Choroid plexus epithelial cell (primary cell): Measurements from ENCODE around the gene C16orf92.

Experiments used
- DNase-seq: peaks from one replicate; pipeline ENCODE4 v3.0.0-alpha.2; 2010; ENCODE audit warnings: low read depth
- H3K4me3 ChIP-seq: 2 replicates; pipeline ENCODE4 v1.5.1; 2011; ENCODE audit warnings: low read depth, mild to moderate bottlenecking, control low read depth, low read length, moderate library complexity
- CTCF ChIP-seq: conservative IDR thresholded peaks from 2 replicates; pipeline ENCODE4 v1.5.1; 2011; ENCODE audit warnings: low read depth, mild to moderate bottlenecking, control low read depth, inconsistent platforms, low read length, moderate library complexity

C16orf92 gene

GRCh38 chr16:29985271-29985811 lies 37.7 kb upstream of the C16orf92 start:
- H3K4me3 ChIP-seq: no peak overlapping the region
- no peak for TF ChIP-seq CTCF
- no peak for DNase-seq

GRCh38 chr16:29986231-29986630 lies 36.8 kb upstream of the C16orf92 start:
- H3K4me3 ChIP-seq: no peak overlapping the region
- TF ChIP-seq CTCF: no peak
- no peak for DNase-seq

- TF ChIP-seq CTCF: no peak
- no peak overlapping the region for H3K4me3 ChIP-seq
- no peak for DNase-seq
Observed at GRCh38 chr16:29986931-29987330, 36.1 kb upstream of the C16orf92 start.

- H3K4me3 ChIP-seq: no peak overlapping the region
- DNase-seq: no peak
- no peak for TF ChIP-seq CTCF
Observed at GRCh38 chr16:29987371-29988085, 35.5 kb upstream of the C16orf92 start.

- no peak overlapping the region for H3K4me3 ChIP-seq
- TF ChIP-seq CTCF: no peak
- no peak for DNase-seq
Observed at GRCh38 chr16:29988346-29989075, 34.5 kb upstream of the C16orf92 start.

GRCh38 chr16:29989111-29989858 lies 33.7 kb upstream of the C16orf92 start:
- H3K4me3 ChIP-seq: no peak overlapping the region
- no peak for TF ChIP-seq CTCF
- DNase-seq: no peak
